Stomach smooth muscle (tissue), 2 donors: ENCODE measurements around the gene HNRNPLL.

ENCODE experiments used
- H3K27ac ChIP-seq: one replicate; pipeline ENCODE4 v1.7.0; 2013; ENCODE audit warnings: mild to moderate bottlenecking, low read length, inconsistent platforms
- H3K27me3 ChIP-seq, 2 donors: one replicate each; pipeline ENCODE4 v1.7.0; 2013; ENCODE audit warnings: low read length in 2 of 2; ENCODE audit not compliant: insufficient read depth in 2 of 2, control insufficient read depth in 1 of 2
- H3K36me3 ChIP-seq, 2 donors: one replicate each; pipeline ENCODE4 v1.7.0; 2013; ENCODE audit warnings: low read length in 2 of 2; ENCODE audit not compliant: control insufficient read depth in 2 of 2, insufficient read depth in 2 of 2
- H3K4me1 ChIP-seq: one replicate; pipeline ENCODE4 v1.7.0; 2013; ENCODE audit warnings: low read length; ENCODE audit not compliant: control insufficient read depth, insufficient read depth
- H3K4me3 ChIP-seq, 2 donors: one replicate each; pipeline ENCODE4 v1.7.0; 2013; ENCODE audit warnings: low read length in 2 of 2
- H3K9ac ChIP-seq, 2 donors: one replicate each; pipeline ENCODE4 v1.7.0; 2013; ENCODE audit warnings: low read length in 2 of 2, mild to moderate bottlenecking in 1 of 2
- H3K9me3 ChIP-seq, 2 donors: one replicate each; pipeline ENCODE4 v1.7.0; 2013; ENCODE audit warnings: low read length in 2 of 2; ENCODE audit not compliant: control insufficient read depth in 2 of 2
- donor health status: healthy.
- donor health status: Pancreatic carcinoma.

The HNRNPLL gene

GRCh38 chr2:38602136-38602731, 494 bp downstream of the HNRNPLL start:
- Histone ChIP-seq H3K4me3 (peak overlapping the region; percentile 65 to 85), H3K9ac (peak overlapping the region; percentile 86 to 91), H3K4me1 (peaks cover 13% of the 10 kb centered on the region)

GRCh38 chr2:38601463-38602135, 1.1 kb downstream of the HNRNPLL start:
- H3K4me1 ChIP-seq, result peaks cover 13% of the 10 kb centered on the region
- H3K4me3 ChIP-seq, result peak overlapping the region; percentile 65 to 85
- H3K36me3 ChIP-seq, result no peaks in the 10 kb centered on the region
- peak overlapping the region; percentile 86 to 91 for H3K9ac ChIP-seq
- H3K9me3 ChIP-seq, result no peaks in the 10 kb centered on the region
- no peaks in the 10 kb centered on the region for H3K27me3 ChIP-seq
- peak overlapping the region; percentile 96 for H3K27ac ChIP-seq

More at GRCh38 chr2:38602136-38602731, 494 bp downstream of the HNRNPLL start:
- H3K9me3 ChIP-seq, result no peaks in the 10 kb centered on the region
- peak overlapping the region; percentile 96 for H3K27ac ChIP-seq
- H3K36me3 ChIP-seq, result no peaks in the 10 kb centered on the region
- H3K27me3 ChIP-seq, result no peaks in the 10 kb centered on the region

- H3K27me3 ChIP-seq, result no peaks in the 10 kb centered on the region
- H3K36me3 ChIP-seq, result no peaks in the 10 kb centered on the region
- H3K9ac ChIP-seq, result peak overlapping the region; percentile 86 to 91
- no peak overlapping the region for H3K27ac ChIP-seq
- peaks cover 13% of the 10 kb centered on the region for H3K4me1 ChIP-seq
- H3K4me3 ChIP-seq, result peak overlapping the region; percentile 65 to 85
- no peaks in the 10 kb centered on the region for H3K9me3 ChIP-seq
Observed at GRCh38 chr2:38600921-38601455, 1.7 kb downstream of the HNRNPLL start.

- H3K27ac ChIP-seq, result peak overlapping the region; percentile 32
Observed at GRCh38 chr2:38600242-38600891, 2.4 kb downstream of the HNRNPLL start.

DNA sequence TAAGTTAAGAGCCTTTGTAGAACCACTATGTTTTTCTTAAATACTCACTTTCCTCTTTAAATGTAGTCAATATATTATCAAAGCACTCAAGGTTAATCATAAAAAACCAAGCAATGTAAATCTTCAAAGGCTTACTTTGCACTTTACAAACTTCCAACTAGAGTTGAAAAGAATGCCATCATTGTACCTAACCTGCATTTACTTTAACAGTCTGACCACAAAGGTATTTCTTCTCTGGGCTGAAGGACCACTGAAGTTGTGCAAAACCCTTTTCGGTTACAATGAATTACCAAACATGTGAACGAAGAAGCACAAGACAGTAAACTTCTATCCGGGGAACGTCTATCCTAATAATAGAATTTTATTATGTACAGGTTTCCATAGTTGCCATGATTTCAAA, 3.0 kb downstream of the HNRNPLL start:
- Histone ChIP-seq H3K27me3 (no peaks in the 10 kb centered on the region), H3K9ac (peak overlapping the region in 1 of 2 donors; percentile 42), H3K36me3 (no peaks in the 10 kb centered on the region), H3K27ac (no peak overlapping the region), H3K9me3 (no peaks in the 10 kb centered on the region), H3K4me3 (peak overlapping the region; percentile 65 to 85), H3K4me1 (peaks cover 13% of the 10 kb centered on the region)

More at GRCh38 chr2:38600242-38600891, 2.4 kb downstream of the HNRNPLL start:
- Histone ChIP-seq H3K9me3 (no peaks in the 10 kb centered on the region), H3K4me3 (peak overlapping the region; percentile 65 to 85), H3K9ac (peak overlapping the region; percentile 6 to 91), H3K36me3 (no peaks in the 10 kb centered on the region), H3K4me1 (peaks cover 13% of the 10 kb centered on the region), H3K27me3 (no peaks in the 10 kb centered on the region)

DNA sequence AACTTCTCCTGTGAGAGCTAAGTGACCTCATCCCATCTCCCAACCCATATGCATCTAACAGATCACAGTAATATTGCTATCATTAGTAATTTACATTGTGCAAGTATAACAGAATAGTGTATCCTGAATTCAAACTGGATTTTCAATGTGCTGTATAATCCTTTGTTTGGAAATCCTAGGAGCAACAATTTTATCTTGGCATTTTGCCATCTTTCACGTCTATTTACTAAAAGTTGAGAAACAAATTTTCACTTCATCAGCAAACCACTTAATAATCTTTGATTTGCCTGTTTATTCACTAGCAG, 3.8 kb downstream of the HNRNPLL start:
- peak overlapping the region; percentile 1 to 28 for H3K9ac ChIP-seq
- H3K27me3 ChIP-seq, result no peaks in the 10 kb centered on the region

GRCh38 chr2:38598200-38598990, 4.3 kb downstream of the HNRNPLL start:
- H3K4me3 ChIP-seq, result peak overlapping the region; percentile 22 to 56
- peak overlapping the region; percentile 1 to 28 for H3K9ac ChIP-seq
- no peaks in the 10 kb centered on the region for H3K36me3 ChIP-seq
- peaks cover 9% of the 10 kb centered on the region for H3K4me1 ChIP-seq
- peak overlapping the region; percentile 50 for H3K27ac ChIP-seq
- no peaks in the 10 kb centered on the region for H3K9me3 ChIP-seq
- H3K27me3 ChIP-seq, result no peaks in the 10 kb centered on the region

More for the DNA sequence above, 3.8 kb downstream of the HNRNPLL start:
- Histone ChIP-seq H3K4me3 (peak overlapping the region; percentile 22 to 56), H3K9me3 (no peaks in the 10 kb centered on the region), H3K27ac (peak overlapping the region; percentile 50), H3K36me3 (no peaks in the 10 kb centered on the region), H3K4me1 (peaks cover 13% of the 10 kb centered on the region)

DNA sequence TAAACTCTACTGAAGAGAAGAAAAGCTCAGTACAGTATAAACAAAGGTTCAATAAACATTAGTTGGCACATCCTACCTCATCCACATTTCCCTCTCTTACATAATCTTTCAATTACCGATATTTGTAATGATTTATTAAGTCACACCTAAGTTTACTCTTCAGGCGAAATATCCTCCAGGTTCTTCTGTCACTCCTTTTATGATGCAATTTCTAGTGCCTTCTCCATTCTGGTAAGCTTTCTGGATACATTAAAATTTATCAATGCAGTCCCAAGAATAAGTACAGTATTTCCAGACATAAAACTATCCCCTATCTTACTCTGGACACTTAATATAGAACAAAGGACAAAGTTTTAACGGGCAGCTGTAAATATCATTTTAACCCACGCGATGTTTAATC, 5.6 kb downstream of the HNRNPLL start:
- Histone ChIP-seq H3K36me3 (no peaks in the 10 kb centered on the region), H3K4me1 (peaks cover 9% of the 10 kb centered on the region), H3K9ac (no peak overlapping the region), H3K27me3 (no peaks in the 10 kb centered on the region), H3K9me3 (no peaks in the 10 kb centered on the region), H3K27ac (no peak overlapping the region), H3K4me3 (no peak overlapping the region)

- Histone ChIP-seq H3K27me3 (no peaks in the 10 kb centered on the region), H3K9ac (no peak overlapping the region), H3K9me3 (no peaks in the 10 kb centered on the region), H3K4me1 (peaks cover 9% of the 10 kb centered on the region), H3K27ac (no peak overlapping the region), H3K4me3 (no peak overlapping the region), H3K36me3 (no peaks in the 10 kb centered on the region)
Observed at GRCh38 chr2:38596229-38596628, 6.5 kb downstream of the HNRNPLL start.

DNA sequence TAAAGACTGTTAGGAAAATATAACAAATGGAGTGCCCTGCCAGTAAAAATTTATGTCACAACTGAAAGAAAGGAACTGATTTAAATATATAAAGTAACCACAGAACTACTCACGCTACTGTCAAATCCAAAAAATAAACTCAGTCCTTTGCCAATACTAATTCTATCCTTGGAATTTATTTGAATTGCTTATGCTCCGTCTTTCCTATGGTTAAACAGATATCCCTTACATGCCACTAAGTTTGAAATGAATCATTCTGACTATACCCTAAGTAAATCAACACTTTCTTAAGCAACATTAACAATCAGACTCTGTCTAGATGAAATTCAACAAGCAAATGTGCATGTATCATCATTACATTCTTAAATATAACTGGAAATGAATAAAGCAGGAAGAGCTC, 9.8 kb downstream of the HNRNPLL start:
- no peak overlapping the region for H3K9ac ChIP-seq
- H3K27me3 ChIP-seq, result no peaks in the 10 kb centered on the region
- no peaks in the 10 kb centered on the region for H3K9me3 ChIP-seq
- no peak overlapping the region for H3K27ac ChIP-seq
- peaks cover 0 to 3% of the 10 kb centered on the region in 2 donors for H3K36me3 ChIP-seq
- peaks cover 6% of the 10 kb centered on the region for H3K4me1 ChIP-seq
- H3K4me3 ChIP-seq, result no peak overlapping the region
